Hypothalamus (tissue), 51 donors: ENCODE measurements around the gene CEP72.
"Not testable (repeated sequence)": the region's sequence is repeated elsewhere in the genome, so short reads cannot be mapped to it uniquely, and the experiment has no call there.

Source experiments
- DNase-seq, 51 donors: peaks; one replicate each; lab custom pipeline; 2025; lab: John Stamatoyannopoulos, UW

Gene CEP72

DNA sequence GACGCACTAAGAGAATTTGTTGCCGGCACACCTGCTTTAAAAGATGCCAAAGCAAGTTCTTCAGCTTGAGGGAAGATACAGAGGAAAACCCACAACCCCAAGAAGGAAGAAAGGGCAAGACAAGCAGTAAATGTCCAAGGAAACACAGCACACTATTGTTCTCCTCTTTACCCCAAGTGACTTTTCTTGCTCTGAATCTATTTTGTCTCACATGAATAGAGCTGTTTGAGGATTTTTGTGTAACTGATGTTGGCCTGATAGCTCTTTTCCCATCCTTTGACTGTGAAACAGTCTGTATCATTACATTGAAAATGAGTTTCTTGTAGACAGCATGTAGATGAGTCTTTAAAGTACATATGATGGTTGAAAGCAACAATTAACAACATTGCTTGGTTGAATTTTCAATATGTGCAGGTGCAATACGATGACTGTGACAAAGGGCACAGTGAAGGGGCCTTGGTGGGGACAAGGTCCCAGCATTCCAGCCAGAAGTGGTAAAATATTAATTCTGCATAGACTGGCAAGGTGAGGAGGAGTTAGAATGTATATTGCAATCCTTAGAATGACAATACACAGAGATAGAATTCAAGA lies 16.8 kb upstream of the CEP72 start:
- no peak for DNase-seq

DNA sequence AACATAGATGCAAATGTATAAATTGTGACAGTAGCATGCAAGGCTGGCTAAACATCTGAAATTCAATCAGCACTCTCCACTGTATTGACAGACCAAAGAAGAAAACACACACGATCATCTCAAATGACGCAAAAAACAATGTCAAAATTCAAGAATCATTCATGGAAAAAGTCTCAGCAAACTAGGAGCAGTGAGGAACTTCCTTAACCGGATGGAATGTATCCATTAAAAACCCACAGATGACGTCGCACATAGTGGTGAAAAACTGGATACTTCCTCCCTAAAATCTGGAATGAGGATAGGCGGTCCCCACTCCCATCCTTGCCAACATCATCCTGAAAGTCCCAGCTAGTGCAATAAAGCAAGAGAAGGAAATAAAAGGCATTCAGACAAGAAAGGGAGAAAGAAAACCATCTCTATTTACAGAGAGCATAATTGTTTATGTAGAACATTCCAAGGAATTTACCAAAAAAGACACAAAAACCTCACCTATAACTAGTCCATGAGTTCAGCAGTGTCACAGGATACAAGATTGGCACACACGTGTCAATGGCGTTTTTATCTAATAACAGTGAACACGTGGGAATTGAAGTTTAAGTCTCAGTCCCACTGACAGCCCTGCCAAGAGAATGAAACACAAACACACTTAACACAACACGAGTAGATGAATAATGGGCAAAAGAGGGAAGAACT lies 14.1 kb upstream of the CEP72 start:
- DNase-seq: no peak

DNA sequence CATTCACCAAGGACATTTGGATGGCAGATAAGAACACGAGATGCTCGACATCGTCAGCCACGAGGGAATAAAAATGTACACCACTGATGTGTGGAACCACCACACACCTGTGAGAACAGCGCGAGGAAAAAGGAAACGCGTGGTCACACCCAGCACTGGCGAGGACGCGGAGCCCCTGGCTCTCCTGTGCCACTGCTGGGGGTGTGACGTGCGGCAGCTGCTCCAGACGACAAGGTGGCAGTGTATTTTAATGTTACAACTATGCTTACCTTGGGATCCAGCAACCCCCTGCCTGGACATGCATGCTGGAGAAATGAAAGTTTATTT lies 13.6 kb upstream of the CEP72 start:
- DNase-seq: no peak

DNA sequence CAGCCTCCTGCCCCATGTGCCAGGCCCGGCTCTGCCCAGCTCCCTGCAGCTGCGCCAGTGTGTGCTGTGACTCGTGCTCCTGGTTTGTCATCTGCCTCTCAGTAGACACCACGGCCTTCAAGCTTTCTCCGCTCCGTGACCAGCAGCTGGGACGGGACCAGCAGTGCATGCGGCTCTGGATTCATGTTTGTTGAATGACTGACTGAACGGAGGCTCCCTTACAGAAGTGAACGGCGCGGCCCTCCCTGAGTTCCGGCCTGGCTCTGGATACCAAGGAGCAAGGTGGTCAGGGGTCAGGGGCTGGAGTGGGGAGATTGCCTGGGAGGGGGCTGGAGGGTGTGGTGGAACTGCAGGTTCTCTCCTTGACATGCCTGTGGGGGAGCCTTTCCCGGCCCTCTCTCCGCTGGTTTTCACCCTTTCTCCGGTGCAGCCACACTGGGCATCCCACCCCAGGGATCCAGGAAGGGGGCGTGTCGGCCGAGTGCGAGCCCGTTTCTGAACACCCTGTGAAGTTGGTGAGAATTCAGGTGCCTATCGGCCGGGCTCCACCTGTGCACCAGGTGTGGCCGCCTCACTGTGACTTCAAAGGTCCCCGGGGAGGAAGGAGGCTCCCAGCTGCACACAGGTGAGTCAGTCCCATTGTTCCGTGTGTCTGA lies 11.1 kb upstream of the CEP72 start:
- DNase-seq: no peak

DNA sequence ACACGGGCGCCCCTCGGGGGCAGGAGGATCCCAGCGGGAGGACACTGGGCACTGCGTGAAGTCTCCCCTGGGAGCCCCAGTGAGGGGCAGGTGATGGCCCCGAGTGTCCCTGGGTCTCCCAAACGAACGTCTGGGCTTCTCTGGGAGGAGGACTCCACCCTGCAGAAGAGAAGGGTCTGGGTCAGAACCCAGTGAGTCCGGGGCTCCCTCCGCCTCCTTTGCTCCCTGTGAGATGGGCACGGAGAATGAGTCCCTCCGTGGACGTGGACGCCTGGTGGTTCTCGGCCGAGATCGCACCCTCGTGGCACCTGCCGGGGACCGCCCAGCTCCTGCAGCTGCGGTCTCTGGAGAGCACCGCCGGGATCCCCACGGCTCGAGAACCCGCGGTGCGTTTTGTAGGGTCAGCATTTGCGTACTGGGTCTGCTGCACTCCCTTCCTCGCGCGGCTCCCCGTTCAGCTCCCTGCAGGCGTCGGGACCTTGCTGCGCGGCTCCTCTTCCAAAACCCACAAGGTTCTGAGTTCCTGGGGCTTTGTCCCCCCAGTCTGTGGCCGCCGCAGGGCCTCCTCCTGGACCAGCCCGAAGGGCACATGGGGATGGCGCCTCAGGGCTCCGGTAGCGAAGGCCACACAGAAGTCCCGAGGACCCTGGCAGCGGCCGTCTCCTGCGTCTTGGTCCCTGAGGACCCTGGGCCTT lies 10.2 kb upstream of the CEP72 start:
- DNase-seq: no peak

DNA sequence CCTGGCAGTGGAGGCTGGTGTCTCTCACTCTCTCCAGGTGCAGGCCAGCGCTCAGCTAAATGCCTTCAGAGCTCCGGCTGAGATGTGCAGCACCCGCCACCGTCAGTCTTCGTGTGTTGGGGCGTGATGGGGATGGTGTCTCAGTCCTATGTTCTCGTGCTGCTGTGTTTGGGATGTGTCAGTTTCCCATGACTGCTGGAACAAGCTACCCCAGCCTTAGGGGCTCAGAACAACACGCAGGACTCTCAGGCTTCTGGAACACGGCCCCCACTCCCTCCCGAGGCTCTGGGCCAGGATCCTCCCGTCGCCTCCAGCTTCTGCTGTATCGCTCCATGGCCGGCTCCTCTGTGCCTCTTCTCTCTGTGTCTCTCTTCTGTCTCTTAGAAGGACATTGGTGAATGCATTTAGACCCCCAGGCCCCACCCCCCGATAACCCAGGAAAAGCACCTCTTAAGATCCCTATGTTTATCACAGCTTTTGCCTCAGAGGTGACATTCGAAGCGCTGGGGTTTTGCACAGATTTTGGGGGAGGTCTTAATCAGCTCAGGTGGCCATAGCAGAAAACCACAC lies 9.6 kb upstream of the CEP72 start:
- no peak for DNase-seq

DNA sequence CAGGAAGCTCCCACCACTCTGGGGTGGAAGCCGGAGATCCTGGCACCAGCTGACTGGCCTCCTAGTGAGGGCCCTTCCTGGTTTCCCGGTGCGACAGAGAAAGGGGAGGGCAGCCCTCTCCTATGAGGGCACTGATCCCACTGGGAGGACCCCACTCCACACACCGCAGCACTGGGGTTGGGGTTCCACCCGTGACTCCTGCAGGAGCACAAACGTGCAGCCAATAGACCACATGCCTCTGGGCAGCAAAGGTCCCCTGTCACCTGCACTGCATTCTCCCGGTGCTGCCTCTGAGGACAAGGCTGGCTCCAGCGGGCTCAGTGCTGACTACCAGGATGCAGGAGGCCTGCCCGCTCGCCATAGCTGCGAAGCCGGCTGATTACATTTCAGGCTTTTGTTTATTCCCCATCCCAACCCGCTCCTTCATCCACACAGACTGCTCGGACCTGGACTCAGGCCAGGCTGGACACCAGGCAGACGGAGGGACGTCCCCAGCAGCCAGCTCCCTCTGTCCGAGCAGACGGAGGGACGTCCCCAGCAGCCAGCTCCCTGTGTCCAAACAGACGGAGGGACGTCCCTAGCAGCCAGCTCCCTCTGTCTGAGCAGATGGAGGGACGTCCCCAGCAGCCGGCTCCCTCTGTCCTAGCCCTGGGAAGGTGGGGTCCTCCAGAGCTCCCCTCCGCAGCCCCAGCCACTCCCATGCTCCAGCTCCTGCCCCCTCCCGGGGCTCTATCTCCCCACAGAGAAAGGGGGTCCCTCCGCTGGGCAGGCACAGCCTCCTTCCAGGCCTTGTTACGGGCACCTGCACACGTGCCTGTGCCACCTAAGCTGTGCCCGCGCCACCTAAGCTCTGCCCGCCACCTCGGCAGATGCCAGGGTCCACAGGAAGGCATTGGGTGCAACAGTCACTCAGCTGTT lies 8.8 kb upstream of the CEP72 start:
- DNase-seq: no peak

DNA sequence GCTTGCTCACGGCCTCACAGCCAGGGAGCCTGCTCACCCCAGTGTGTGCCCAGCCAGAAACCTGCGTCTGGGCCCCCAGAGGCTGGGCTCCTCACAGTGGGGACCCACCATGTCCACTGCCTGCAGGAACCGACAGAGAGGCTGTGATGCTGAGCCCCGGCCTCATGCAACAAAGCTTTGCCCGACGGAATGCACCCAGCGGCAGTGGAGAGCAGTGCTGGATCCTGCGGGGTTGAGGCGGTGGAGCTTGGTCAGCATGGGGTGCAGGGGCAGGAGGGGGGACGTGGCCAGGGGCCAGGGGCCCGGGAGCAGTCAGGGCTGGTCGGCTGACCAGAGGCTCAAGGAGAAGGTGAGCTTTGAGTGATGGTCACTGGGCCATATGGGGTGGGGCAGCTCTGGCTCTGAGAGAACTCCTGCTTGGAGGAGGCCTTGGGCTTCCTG lies 7.7 kb upstream of the CEP72 start:
- DNase-seq: no peak

DNA sequence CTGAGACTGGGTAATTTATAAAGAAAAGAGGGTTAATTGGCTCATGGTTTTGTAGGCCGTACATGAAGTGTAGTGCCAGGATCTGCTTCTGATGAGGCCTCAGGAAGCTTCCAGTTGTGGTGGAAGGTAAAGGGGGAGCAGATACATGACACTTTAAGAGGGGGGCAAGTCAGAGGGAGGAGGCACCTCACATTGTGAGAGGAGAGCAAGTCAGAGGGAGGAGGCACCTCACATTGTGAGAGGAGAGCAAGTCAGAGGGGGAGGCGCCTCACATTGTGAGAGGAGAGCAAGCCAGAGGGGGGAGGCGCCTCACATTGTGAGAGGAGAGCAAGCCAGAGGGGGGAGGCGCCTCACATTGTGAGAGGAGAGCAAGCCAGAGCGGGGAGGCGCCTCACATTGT lies 7.0 kb upstream of the CEP72 start:
- DNase-seq: not testable (repeated sequence)

DNA sequence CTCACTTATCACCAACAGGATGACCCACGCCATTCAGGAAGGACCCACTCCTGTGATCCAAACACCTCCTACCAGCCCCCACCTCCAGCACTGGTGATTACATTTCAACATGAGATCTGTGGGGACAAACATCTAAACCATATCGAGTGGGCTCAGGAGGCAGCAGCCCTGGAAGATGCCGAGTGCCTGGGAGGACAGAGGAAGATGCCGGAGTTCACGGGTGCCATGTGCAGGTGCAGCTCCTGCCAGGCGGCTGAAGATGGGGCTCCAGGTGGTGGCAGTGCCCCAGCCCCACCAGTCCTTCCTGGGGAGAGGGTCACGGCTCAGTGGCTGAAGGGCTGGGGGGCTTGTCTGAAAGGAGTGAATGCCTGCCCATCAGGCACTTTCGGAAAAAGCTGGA lies 6.1 kb upstream of the CEP72 start:
- DNase-seq: no peak

DNA sequence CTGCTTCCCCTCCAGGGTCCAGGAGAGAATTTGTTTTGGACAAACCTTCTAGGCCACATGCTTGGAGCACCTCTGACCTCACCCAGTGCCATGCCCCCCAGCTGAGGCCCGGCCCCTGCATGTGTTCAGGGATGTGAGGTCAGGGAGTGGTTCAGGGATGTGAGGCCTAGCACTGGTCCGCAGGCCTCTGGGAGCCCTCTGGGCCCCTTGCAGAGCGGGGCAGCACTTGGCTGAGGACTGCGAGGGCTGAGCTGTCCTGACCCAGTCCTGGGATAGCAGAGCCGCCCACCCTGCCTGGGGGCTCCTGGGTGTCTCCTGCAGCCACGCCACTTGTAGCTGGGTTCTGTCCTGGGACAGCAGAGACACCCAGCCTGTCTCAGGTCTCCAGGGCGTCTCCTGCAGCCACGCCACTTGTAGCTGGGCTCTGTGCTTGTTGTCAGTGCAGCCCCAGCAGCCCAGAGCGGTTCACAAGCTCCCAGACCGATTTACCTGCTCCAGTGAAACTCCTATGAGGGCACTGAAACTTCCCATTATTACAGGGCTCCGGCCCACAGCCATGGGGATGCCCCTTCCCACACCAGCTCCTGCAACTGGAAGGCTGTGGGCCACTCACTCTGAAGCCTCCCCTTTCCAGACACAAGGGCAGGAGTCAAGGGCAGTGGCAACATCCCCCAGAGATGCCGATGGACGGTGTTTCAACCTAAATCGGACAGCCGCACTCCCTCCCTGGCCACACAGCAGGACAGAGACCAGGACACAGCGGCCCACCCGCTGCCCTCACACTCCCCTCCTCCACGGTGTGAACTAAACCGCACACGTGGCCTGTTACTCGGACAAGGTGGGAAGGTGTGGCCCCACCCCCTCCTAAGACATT lies 5.4 kb upstream of the CEP72 start:
- no peak for DNase-seq

DNA sequence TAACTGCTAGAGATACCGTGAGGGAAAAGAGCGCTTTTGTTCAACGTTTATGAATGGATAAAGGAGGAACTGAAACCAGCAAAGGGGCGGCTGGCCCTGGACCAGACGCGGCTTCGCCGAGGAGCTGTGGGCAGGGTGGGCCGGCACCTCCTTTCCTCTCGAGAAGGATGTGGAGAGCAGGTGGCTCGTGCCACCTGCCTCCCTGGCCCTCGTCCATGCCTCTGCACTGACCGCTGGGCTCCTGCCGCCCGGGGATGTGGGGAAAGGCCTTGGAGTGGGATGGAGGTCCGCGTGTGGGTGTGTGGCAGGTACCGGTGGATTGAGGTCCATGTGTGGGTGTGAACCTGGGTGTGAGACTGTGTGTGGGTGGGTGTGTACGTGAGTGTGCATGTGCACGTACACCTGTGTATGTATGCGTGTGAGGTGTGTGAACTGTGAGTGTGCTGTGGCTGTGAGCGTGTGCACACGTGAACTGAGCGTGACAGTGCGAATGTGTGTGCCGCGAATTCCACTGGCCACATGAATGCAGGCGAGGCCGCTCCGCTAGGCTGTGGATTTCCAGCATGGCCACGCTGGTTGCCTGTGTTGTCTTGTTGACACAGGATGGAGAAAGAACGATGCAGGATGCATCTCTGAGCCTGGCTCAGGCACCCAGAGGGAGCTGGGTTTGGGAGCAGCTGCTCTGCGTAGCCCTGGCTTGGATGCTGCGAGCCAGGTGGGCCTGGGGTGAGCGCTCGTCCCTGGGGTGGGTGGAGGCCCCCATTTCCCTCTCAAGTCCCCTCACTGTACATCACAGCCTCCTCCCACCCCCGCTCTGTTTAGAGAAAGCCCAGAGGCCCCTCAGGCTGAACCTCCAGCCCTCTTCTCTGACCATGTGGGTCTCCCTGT lies 4.4 kb upstream of the CEP72 start:
- DNase-seq: peak in 1 of 51 donors; percentile 5

DNA sequence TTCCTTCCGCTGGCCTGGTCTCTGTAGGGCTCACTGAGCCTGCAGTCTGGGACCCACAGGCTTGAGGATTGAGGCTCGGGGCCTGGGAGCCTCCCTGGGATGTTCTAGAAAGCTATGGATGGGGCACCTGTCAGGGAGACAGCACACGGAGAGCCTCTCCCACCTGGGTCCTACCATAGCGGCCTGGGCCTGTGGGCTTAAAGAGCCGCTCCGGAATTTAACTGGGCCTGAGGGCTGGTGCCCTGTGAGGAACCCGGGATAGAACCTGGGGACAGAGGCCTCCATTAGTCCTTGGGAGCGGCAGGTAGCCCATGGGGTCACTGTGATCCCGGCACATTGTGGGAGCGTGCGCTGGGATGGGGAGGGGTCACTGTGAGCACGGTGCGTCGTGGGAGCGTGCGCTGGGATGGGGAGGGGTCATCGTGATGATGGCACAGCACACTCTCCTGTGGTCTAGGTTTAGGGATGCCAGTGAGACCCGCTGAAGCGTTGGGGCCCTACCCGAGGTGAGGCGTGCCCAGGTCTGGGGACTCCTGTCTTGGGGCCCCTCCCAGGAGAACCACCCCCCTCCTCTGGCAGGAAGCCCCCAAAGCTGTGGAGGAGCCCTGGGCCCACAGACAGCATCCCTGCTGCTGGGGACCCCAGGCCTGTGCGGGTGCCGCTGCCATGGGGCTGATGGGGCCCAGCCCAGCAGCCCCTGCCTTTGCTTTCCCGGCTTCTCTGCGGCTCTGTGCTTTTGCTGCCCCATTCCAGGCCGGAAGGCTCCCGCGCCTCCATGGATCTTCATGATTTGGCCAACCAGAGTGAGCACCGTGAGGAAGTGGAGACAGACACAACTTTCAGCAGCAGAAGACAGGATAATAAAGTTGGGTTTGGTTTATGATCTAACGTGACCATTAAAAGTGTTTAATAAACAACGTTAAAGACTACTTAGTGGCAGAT lies 3.4 kb upstream of the CEP72 start:
- DNase-seq: no peak

DNA sequence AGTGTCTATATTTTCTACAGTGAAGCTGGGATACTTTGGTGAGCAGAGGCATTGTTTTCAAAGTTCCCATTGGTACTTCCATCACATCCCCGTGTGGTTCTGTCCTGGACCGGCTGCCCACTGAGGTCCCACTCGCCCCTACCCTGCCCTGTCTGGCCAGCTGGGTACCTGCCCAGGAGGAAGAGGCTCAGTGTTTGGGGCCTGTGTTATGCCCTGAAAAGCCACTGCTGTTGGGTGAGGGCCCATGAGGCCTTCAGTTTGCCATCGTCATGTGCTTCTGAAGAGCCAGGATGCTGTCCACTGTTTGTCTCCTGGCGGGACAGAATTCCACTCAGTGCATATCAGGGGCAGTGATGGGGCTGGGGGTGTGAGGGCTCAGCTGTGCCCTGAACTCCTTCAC lies 2.6 kb upstream of the CEP72 start:
- no peak for DNase-seq

DNA sequence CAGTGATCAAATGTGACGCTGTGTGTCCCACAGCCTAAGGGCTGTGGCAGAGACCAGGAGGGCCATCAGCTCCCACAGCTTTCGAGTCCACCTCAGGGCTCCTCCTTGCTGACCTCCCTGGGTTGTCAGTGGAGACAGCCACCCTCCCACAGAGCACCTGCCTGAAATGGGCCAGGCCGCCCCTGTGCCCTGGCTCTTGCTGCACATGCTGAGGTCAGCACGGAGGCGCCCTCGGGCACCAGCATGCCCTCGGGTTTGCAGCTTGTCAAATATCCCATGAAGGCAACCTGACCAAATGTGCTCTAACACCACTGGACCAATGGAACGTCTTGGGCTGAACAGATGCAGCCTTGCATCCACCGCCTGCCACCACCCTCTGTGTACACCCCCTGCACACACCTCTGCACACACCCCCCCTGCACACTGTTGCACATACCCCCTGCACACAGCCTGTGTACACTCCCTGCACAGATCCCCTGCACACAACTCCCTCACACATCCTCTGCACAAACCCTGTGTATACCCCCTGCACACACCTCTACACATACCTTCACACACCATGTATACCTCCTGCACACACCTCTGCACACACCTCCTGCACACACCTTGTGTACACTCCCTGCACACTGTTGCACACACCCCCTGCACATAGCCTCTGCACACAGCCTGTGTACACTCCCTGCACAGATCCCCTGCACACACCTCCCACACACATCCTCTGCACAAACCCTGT lies 2.0 kb upstream of the CEP72 start:
- DNase-seq: no peak
